Gastrocnemius medialis (tissue), 4 donors: ENCODE measurements around the gene OXCT1. TPM values are rescaled to one million over a fixed set of nuclear protein-coding genes. Genes with fewer than 3 reads are reported as not detected.
"Not testable (repeated sequence)": the region's sequence is repeated elsewhere in the genome, so short reads cannot be mapped to it uniquely, and the experiment has no call there.

Source experiments
- ATAC-seq, 2 donors: fragments of 150-250 bp; one replicate each; pipeline ENCODE4 v1.9.1; 2016
- DNase-seq, 2 donors: peaks; one replicate each; pipeline ENCODE4 v3.0.0-alpha.2; 2019
- H3K27ac ChIP-seq, 4 donors: fragments of 200-600 bp; sonication (generic); 1 replicate in 1 of 4; 2 replicates in 3 of 4; pipeline ENCODE4 v1.5.1; 2016 to 2018; ENCODE audit warnings: mild to moderate bottlenecking in 2 of 4, moderate library complexity in 1 of 4
- H3K27me3 ChIP-seq, 3 donors: fragments of 200-600 bp; sonication (generic) in 2 of 3; 1 replicate in 1 of 3; 2 replicates in 2 of 3; pipeline versions ENCODE4 v1.5.1 to v1.6.0; 2016 to 2019; ENCODE audit warnings: mild to moderate bottlenecking in 1 of 3, moderate library complexity in 1 of 3
- H3K36me3 ChIP-seq, 2 donors: fragments of 200-600 bp; sonication (generic) in 1 of 2; one replicate each; pipeline ENCODE4 v1.5.1; 2017 to 2018
- H3K4me1 ChIP-seq, 2 donors: fragments of 200-600 bp; sonication (generic) in 1 of 2; one replicate each; pipeline ENCODE4 v1.5.1; 2016 to 2017; ENCODE audit warnings: mild to moderate bottlenecking in 2 of 2
- H3K4me3 ChIP-seq, 4 donors: fragments of 200-600 bp; sonication (generic) in 3 of 4; 1 replicate in 1 of 4; 2 replicates in 3 of 4; pipeline ENCODE4 v1.5.1; 2016 to 2019; ENCODE audit warnings: mild to moderate bottlenecking in 2 of 4
- H3K9me3 ChIP-seq, 3 donors: fragments of 200-600 bp; sonication (generic) in 2 of 3; 1 replicate in 1 of 3; 2 replicates in 2 of 3; pipeline ENCODE4 v1.5.1; 2016 to 2019
- POLR2A ChIP-seq, 2 donors: fragments of 450-650 bp; IDR thresholded peaks; one replicate each; pipeline ENCODE4 v1.6.1; 2017; ENCODE audit warnings: antibody characterized with exemption in 2 of 2, mild to moderate bottlenecking in 2 of 2, moderate library complexity in 2 of 2
- in situ Hi-C, 4 donors: fragments of 200-750 bp; cut with MboI; loops; one replicate each; pipeline versions ENCODE4 v1.15.0 to v1.8.0; 2017; ENCODE audit warnings: low sequenced_read_pairs in 4 of 4
- intact Hi-C: fragments of 100-400 bp; cut with DNase I; formaldehyde crosslinking; loops from one replicate; pipeline ENCODE4 v1.15.1; 2023; ENCODE audit warnings: low total_unique reads
- total RNA-seq, 4 donors: library from RNA; depleted of rRNA; stranded (reverse); fragments of >200 nt; gene quantifications; one replicate each; pipeline versions ENCODE4 v1.1.0 to v1.2.3, GENCODE V29; 2016
- TF ChIP-seq, protein P1 (sequence below), 5 experiments: fragments of 450-650 bp in 3 of 5; fragments of 200-600 bp in 2 of 5; sonication (generic) in 2 of 5; IDR thresholded peaks in 4 of 5; conservative IDR thresholded peaks in 1 of 5; 1 replicate in 4 of 5; 2 replicates in 1 of 5; pipeline ENCODE4 v1.5.1; 2016 to 2019; ENCODE audit warnings: antibody characterized with exemption in 5 of 5, mild to moderate bottlenecking in 3 of 5, moderate library complexity in 3 of 5

The OXCT1 gene
- total RNA-seq, 4 donors from 2014 or later = 9.4 to 45.4 (median 20.5) TPM

DNA sequence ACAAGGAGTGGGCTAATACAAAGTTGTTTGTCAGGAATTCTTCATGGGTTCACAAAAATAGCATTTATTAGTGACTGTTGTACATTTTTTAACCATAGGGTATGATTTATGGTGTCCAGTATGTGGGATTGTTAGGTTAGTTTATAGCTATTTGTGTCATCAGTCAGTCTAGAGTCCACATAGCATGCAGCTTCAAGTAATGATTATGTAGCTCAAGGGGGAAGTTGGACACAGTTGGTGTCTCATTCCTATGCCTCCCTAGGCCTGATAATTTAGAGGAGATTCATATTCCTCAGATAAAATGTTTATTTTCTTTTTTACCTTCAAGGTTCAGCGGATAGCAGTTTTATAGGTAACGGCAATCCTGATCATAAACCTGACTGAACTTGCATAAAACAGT lies 153.8 kb downstream of the OXCT1 start:
- no peak for DNase-seq
- Histone ChIP-seq H3K4me1 (no peaks in the 10 kb centered on the region), H3K27ac (no peak overlapping the region), H3K27me3 (no peaks in the 10 kb centered on the region), H3K36me3 (no peaks in the 10 kb centered on the region), H3K4me3 (no peak overlapping the region), H3K9me3 (no peaks in the 10 kb centered on the region)
- no peak for ATAC-seq
- intact Hi-C loops = no loop called here
- in situ Hi-C loops = no loop called here
- TF ChIP-seq, protein P1, sequence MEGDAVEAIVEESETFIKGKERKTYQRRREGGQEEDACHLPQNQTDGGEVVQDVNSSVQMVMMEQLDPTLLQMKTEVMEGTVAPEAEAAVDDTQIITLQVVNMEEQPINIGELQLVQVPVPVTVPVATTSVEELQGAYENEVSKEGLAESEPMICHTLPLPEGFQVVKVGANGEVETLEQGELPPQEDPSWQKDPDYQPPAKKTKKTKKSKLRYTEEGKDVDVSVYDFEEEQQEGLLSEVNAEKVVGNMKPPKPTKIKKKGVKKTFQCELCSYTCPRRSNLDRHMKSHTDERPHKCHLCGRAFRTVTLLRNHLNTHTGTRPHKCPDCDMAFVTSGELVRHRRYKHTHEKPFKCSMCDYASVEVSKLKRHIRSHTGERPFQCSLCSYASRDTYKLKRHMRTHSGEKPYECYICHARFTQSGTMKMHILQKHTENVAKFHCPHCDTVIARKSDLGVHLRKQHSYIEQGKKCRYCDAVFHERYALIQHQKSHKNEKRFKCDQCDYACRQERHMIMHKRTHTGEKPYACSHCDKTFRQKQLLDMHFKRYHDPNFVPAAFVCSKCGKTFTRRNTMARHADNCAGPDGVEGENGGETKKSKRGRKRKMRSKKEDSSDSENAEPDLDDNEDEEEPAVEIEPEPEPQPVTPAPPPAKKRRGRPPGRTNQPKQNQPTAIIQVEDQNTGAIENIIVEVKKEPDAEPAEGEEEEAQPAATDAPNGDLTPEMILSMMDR (IDR thresholded peaks at IDR 0.05 in 4 of 5, conservative IDR thresholded peaks at IDR 0.05 in 1 of 5) = no peak
- no peak for TF ChIP-seq POLR2A (IDR thresholded peaks at IDR 0.05)

DNA sequence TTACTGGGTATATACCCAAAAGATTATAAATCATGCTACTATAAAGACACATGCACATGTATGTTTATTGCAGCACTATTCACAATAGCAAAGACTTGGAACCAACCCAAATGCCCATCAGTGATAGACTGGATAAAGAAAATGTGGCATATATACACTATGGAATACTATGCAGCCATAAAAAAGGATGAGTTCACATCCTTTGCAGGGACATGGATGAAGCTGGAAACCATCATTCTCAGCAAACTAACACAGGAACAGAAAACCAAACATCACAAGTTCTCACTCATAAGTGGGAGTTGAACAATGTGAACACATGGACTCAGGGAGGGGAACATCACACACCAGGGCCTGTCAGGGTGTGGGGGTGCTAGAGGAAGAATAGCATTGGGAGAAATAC lies 155.8 kb downstream of the OXCT1 start:
- in situ Hi-C loops, intact Hi-C loops, ATAC-seq: not testable (repeated sequence)

DNA sequence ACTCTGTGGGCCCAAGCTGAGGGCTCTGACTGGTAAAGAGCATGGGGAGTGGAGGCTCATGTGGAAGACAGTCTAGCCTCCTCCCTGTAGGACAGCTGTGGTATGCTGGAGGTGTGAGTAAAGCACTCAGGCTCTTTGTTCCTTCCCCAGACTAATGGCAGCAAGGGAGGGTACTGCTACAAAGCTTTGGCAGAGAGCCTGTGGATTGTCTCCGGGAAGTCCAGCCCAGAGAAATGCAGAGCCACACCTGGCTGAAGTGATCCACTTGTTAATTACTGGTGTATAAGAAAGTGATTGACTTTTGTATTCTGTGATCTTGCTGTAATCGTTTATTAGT lies 161.7 kb downstream of the OXCT1 start:
- in situ Hi-C loops = no loop called here
- H3K9me3 ChIP-seq = no peaks in the 10 kb centered on the region
- intact Hi-C loops = no loop called here

More for the DNA sequence above, 155.8 kb downstream of the OXCT1 start:
- DNase-seq, H3K27me3 ChIP-seq, H3K36me3 ChIP-seq, H3K27ac ChIP-seq, H3K4me3 ChIP-seq, H3K9me3 ChIP-seq, H3K4me1 ChIP-seq: not testable (repeated sequence)

DNA sequence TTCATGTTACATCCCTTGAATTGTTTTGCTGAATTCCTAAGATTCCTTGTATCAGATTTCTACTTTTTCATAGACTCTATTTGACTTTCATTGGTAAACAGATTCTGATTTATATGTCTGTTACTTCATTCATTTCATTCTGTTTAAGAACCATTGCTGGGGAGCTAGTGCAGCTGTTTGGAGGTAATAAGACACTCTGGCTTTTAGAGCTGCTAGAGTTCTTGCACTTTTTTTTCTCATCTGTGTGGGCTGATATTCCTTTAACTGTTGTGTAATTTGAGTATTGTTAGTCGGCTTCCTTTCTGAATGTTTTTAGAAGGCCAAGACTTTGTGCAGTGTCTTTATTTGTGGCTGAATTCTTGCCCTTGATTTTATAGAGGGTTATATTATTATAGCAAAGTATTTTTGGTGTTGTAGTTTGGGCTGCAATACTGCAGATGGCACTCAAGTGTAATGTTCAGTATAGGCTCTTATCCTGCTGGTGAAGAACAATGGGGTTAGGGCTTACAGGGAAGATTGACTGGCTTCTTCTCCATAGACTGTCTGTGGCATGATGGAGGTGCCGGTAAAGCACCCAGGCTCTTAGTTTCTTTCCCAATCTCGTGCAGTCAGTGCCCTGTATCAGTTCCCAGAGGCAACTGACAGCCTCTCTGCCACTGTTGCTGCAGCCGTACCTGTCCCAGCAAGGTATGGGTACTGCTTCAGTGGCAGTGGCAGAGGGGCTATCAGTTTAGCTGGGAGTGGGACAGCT lies 162.2 kb downstream of the OXCT1 start:
- DNase-seq (no peak), ATAC-seq (no peak)
- Histone ChIP-seq H3K9me3 (no peaks in the 10 kb centered on the region), H3K27ac (no peak overlapping the region), H3K4me3 (no peak overlapping the region), H3K36me3 (no peaks in the 10 kb centered on the region), H3K4me1 (no peaks in the 10 kb centered on the region), H3K27me3 (no peaks in the 10 kb centered on the region)
- in situ Hi-C loops (no loop called here), intact Hi-C loops (no loop called here)
- TF ChIP-seq, protein P1 (IDR thresholded peaks at IDR 0.05 in 4 of 5, conservative IDR thresholded peaks at IDR 0.05 in 1 of 5) = no peak
- TF ChIP-seq POLR2A (IDR thresholded peaks at IDR 0.05) = no peak

More for the DNA sequence above, 161.7 kb downstream of the OXCT1 start:
- ATAC-seq (no peak), DNase-seq (no peak)
- Histone ChIP-seq H3K4me3 (no peak overlapping the region), H3K27ac (no peak overlapping the region), H3K4me1 (no peaks in the 10 kb centered on the region), H3K27me3 (no peaks in the 10 kb centered on the region), H3K36me3 (no peaks in the 10 kb centered on the region)
- TF ChIP-seq POLR2A (IDR thresholded peaks at IDR 0.05) = no peak
- TF ChIP-seq, protein P1 (IDR thresholded peaks at IDR 0.05 in 4 of 5, conservative IDR thresholded peaks at IDR 0.05 in 1 of 5) = no peak

DNA sequence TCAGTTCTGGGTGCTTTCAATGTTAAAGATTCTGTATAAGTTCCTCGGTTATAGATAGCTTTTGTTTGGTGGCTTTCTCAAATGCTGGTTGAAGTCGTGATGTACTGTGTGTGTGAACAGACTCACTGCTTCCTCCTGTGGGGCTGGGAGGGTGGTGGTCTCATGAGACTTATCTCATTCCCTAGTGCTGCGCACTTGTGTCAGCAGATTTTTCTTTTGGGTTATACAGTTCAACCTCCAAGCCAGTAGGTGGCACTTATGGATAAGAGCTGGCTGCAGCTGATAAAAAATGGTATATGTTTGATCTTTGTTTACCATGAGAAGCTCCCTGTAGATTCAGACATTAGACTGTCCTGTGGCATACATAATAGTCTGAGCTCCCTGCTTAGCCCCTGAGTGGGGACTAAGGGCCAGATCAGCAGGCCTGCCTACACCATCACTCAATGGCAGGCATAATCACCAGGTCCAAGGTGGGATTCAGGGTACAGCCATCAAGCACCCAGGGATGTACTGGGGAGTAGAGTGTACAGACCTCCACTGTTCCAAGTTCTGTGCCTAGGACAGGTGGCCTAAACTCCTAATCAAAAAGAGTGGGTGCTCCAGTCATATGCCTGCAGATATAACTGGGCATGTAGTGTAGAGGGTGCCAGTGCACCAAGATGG lies 174.2 kb downstream of the OXCT1 start:
- Histone ChIP-seq H3K9me3 (no peaks in the 10 kb centered on the region), H3K27ac (no peak overlapping the region), H3K27me3 (no peaks in the 10 kb centered on the region), H3K4me3 (no peak overlapping the region), H3K36me3 (no peaks in the 10 kb centered on the region), H3K4me1 (no peaks in the 10 kb centered on the region)
- TF ChIP-seq POLR2A (IDR thresholded peaks at IDR 0.05) = no peak
- TF ChIP-seq, protein P1 (IDR thresholded peaks at IDR 0.05 in 4 of 5, conservative IDR thresholded peaks at IDR 0.05 in 1 of 5) = no peak
- no peak for DNase-seq
- in situ Hi-C loops (no loop called here), intact Hi-C loops (no loop called here)
- ATAC-seq = no peak
